HG02588 (cell line): ENCODE data around the gene RFTN2.
"Not testable (repeated sequence)": the region's sequence is repeated elsewhere in the genome, so short reads cannot be mapped to it uniquely, and the experiment has no call there.

Experiments used
- ATAC-seq: cut with Tn5 transposase; IDR thresholded peaks from one replicate; pipeline ENCODE4 v1.9.1; 2021; ENCODE audit warnings: mild to moderate bottlenecking, moderate library complexity; ENCODE audit not compliant: unreplicated experiment

Gene RFTN2, protein sequence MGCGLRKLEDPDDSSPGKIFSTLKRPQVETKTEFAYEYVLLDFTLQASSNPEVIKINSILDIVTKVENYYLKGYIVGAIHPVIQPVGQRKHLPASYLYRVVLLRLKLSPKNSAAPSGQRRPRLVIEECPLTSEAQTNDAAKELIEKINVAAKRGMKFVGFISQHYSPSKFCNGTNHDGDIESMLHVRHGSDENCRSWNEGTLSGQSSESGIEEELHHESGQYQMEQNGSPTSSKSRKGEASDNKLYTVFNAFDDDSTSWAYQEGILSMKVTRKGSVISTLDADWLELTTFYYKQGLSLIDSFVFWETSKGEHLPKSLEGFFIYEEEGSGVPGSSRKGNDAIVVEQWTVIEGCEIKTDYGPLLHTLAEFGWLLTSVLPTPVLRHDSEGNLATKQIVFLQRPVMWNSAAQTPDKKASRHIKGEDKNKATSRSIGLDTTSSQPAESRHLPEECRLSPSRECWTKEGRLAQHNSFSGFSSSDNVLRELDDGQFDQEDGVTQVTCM

DNA sequence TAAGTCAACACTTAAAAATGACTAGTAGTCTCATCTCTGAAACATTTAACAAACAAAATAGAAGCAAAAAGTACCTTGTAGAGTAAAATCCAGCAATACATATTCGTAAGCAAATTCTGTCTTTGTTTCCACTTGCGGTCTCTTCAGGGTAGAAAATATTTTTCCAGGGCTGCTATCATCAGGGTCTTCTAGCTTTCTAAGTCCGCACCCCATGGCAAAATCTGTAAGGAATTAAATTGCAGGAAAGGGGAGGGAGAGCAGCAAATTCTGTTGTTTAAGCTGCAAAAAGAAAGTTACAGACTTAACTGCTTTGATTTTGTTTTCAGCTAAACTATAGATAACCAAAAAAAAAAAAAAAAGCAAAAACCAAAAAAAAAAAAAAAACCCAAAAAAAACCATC is at the start of gene RFTN2:
Gene RFTN2 (minus strand): TSS at position 342 of the 400 bp plus-strand sequence. CDS start 129 bp downstream, at position 213.
- ATAC-seq, result no peak

DNA sequence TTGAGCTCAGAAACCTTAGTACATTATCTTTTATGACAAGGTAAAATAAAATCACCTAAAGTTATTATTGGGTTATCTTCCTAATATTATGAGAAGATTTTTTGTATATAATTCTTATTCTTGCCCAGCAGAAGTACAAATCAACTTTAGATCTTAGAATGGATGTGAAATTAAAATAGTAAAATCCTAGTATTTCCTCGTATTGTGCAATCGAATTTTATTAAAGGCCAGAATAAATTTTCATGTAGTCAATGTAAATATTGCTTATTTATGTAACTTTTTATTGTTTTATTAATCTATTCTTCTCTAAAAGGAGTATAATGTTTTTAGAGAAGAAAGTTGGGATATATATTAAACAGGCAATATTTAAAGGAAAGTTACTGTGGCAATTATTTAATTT is 42.5 kb upstream of the RFTN2 start:
- ATAC-seq, result no peak

DNA sequence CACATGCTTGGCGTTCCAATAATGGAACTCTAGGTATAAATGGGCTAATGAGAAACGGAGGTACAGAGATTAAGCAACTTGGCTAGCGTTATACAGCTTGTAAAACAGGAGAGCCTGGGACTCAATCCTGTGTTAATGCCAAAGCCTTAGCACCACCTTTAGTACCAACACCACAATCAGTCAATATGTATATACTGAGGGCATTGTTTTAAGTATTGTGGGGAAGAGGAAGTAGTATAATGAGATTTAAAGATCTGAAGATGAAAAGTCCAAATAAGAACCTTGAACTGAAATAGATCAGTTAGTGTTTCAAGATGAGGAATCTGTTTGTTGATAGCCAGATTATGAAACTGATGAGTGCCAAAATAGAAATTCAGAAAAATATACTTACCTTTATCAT is 37.9 kb upstream of the RFTN2 start:
- no peak for ATAC-seq

DNA sequence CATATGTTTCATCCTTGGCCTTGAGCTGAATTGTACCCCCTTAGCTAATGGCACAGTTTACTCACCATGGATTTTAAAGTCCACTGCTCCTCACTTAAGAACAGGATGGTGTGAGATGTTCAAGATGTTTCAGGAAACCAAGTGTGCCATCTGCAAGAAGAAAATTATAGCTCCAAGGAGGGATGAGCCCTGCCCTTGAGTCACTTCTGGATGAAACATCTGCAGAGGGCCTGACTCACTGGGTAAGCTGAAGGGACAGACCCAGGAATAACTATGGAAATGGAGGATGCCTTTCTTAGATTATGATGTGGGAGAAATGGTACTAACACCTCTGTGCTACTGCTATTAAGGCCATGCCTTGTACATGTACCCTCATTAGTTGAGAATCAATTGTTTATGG is 36.2 kb upstream of the RFTN2 start:
- ATAC-seq, result no peak

DNA sequence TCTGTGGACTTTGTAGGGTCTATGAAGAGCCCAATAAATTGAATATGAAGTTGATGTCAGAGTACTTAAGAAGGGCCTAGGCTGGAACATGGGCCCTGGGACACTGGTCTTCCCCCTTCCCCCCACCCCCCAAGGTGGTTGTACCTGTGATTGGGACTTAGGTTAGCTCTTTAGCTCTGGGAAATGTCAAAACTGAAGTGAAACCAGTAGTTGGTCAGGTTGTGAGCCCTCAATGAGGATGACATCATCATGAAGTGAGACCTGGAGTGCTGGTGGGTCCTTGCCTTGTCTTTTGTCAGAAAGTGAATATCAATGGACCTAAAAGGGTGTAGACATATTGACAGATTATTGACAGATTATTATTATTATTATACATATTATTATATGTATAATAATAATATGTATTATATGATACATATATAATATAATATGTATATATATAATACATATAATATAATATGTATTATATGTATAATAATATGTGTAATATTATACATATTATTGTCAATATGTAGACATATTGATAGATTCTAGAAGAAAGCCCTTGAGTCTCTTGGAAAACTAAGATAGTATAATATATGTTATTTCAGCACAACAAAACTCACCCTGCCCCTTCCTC is 35.1 kb upstream of the RFTN2 start:
- ATAC-seq, result peak; percentile 89

DNA sequence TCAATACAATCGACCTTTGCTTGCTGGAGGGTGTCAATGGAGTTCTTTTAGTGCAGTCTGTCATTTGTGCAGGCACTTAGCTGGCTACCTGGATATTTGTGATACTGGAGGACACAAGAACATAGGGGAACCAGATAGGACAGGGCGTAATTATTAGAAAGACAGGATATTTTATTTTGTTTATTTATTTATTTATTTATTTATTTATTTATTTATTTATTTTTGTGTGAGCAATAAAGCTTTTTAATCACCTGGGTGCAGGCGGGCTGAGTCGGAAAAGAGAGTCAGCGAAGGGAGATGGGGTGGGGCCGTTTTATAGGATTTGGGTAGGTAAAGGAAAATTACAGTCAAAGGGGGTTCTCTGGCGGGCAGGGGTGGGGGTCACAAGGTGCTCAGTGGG is 33.8 kb upstream of the RFTN2 start:
- not testable (repeated sequence) for ATAC-seq

DNA sequence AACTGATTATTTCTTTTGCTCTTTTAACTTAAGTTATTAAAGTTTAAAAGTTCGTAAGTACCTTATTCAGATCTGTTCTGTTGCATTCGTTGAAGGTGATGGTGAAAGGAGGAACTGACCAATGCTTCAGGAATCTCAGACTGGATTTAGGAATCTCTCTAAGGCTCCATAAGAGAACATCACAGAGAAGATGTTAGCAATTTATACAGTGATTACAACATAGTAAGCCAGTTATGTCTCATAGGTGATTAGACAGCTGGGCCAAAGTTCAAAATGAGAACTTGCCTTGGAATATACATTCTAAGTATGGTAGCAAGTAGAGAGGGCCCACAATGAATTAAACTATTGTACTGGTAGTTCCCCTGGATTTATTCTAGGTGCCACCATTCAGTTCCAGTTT is 32.9 kb upstream of the RFTN2 start:
- no peak for ATAC-seq

DNA sequence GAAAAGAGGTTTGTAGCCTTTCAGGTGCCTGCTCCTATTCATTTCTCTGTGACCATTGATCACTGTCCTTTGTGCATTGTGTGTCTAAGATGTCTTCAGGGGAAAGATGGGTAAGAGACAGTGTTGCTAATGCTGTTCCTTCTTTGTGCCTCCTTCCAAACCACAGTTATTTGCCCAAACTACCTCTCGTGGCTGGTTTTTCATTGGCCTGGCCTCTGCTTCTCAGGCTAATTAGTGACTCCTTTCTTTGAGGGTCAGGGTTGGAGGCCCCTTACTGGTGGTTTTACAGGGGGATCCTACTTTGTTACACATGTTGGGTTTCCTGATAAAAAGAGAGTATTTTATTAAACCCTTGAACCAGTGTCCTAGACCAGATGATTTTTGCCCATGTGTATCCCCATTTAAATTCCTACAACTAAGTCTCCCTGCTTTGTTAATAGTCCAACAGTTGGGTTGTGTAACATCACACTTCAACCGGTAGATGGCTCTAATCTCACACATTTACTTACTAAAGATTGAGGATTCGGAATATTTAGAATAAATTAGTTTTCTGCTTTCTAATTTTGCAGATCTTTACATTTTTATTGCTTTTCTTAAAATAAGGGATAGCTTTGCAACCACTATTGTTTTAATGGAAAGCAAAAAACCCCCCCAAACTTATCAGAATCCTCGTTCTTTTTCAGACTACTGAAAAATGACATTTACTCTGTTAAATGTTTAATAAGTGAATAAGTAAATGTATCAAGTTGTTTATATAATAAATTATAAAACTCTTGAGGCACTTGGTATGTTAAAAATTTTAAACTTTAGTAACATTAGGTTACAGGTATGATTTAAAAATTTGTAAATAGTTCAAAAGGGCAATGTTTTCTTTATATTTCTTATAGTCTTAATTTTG is 32.2 kb upstream of the RFTN2 start:
- ATAC-seq, result no peak

DNA sequence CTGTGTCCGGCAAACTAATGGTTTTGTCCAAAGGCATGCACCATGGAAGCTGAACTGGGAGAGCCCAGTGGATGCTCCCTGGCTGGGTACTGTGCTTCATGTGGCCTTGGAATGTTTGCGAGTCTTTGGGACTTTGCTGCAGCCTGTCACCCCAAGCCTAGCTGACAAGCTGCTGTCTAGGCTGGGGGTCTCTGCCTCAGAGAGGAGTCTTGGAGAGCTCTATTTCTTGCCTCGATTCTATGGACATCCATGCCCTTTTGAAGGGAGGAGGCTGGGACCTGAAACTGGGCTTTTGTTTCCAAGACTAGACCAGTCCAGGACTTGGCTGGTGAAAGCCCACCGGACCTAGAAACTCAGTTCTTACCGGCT is 31.4 kb upstream of the RFTN2 start:
- ATAC-seq, result no peak

DNA sequence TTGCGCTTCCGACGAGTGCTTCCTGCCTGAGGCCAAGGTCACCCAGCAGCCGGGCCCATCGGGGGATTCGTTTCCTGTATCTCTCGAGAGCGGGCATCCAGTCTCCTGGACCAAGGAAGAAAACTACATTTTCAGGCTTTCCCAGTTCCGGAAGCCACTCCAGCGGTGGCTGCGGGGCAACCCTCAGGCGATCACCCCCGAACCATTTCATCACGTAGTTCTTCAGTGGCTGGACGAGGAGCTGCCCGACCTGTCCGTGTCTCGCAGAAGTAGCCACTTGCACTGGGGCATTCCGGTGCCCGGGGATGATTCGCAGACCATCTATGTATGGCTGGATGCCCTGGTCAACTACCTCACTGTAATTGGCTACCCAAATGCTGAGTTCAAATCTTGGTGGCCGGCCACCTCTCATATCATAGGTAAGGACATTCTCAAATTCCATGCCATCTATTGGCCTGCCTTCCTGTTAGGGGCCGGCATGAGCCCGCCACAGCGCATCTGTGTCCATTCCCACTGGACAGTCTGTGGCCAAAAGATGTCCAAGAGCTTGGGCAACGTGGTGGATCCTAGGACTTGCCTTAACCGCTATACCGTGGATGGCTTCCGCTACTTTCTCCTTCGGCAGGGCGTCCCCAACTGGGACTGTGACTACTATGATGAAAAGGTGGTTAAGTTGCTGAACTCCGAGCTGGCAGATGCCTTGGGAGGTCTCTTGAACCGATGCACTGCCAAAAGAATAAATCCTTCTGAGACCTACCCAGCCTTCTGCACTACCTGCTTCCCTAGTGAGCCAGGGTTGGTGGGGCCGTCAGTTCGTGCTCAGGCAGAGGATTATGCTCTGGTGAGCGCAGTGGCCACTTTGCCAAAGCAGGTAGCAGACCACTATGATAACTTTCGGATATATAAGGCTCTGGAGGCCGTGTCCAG is 30.8 kb upstream of the RFTN2 start:
- ATAC-seq, result no peak

DNA sequence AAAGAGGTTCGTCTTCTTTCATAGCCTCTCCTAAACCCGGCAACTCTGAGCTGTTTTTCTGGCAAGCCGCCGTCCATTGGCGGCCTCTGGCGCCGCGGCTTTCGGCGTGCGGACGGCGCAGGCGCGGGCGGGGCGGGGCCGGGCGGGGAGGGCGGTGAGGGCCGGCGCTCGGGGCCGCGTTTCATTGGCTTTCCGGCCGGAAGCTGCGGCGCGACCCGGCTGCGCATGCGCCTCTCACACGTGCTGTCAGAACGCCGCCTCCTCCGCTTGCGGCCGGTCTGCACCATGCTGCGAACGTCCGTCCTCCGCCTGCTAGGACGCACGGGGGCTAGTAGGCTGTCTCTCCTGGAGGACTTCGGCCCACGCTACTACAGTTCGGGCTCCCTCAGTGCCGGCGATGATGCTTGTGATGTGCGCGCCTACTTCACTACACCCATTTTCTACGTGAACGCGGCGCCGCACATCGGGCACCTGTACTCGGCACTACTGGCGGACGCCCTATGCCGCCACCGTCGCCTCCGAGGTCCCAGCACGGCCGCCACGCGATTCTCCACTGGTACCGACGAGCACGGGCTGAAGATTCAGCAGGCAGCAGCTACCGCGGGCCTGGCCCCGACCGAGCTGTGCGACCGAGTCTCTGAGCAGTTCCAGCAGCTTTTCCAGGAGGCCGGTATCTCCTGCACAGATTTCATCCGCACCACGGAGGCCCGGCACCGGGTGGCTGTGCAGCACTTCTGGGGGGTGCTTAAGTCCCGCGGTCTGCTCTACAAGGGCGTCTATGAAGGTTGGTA is 29.9 kb upstream of the RFTN2 start, which contains the start of gene MARS2:
Gene MARS2 (plus strand): TSS at position 249 of the 791 bp plus-strand sequence. CDS start 37 bp downstream, at position 286.
- peak; percentile 86 for ATAC-seq

DNA sequence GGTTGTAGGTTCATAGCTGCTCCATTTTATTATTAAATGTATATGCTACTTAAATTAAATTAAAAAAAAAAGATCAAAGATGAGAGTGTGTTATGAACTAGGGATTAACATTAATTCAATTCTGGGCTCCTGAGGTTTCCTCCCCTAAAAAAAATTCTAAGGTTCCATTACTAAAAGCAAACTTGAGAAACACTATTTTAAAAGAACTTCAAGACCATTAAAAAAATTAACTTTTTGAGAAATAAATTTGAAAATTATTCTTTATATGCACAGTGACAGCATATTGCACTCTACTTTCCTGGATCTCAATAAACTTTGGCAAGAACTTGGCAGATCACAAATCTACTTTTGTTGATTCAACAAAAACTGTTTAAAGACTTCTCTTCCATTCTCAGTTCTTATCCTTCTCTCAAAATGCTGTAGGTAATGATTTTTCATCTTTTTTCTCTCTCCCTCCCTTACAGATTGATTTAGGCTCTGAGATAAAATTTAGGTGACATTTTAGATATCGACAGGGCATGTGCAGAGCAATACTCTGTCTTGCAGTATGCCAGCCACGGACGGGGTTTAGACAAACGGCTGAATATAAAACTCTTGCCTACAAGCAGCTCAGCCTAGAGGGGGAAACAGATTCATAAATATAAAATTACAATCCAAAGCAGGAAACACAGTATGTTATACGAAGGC is 29.2 kb upstream of the RFTN2 start:
- ATAC-seq, result peak; percentile 30

DNA sequence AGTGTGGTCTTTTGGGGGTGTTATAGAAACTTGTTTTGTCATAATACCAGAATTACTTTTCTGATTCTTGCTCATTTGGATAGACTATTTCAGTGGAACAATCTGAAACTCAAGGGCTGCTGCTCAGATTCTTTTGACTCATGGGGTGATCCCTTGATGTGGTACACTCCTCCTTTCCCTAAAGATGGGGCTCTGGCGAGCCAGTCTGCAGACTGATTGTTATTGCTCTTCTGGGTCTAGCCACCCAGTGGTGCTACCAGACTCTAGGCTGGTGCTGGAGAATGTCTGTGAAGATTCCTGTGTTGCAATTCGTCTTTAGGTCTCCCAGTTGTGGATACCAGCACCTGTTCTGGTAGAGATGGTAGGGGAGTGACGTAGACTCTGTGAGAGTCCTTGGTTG is 25.6 kb upstream of the RFTN2 start:
- no peak for ATAC-seq

DNA sequence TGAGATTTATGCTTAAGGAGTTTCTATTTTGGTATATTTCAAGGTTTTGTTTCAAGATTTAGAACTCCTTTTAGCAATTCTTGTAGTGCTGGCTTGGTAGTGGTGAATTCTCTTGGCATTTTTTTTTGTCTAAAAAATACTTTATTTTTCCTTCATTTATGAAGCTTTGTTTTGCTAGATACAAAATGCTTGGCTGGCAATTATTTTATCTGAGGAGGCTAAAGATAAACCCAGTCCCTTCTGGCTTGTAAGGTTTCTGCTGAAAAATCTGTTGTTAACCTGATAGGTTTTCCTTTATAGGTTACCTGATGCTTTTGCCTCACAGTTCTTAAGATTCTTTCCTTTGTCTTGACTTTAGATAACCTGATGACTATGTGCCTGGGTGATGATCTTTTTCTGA is 24.3 kb upstream of the RFTN2 start:
- ATAC-seq, result not testable (repeated sequence)

DNA sequence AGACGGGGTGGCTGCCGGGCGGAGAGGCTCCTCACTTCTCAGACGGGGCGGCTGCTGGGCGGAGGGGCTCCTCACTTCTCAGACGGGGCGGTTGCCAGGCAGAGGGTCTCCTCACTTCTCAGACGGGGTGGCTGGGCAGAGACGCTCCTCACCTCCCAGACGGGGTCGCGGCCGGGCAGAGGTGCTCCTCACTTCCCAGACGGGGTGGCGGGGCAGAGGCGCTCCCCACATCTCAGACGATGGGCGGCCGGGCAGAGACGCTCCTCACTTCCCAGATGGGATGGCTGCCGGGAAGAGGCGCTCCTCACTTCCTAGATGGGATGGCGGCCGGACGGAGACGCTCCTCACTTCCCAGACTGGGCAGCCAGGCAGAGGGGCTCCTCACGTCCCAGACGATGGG is 21.2 kb upstream of the RFTN2 start:
- ATAC-seq, result not testable (repeated sequence)

DNA sequence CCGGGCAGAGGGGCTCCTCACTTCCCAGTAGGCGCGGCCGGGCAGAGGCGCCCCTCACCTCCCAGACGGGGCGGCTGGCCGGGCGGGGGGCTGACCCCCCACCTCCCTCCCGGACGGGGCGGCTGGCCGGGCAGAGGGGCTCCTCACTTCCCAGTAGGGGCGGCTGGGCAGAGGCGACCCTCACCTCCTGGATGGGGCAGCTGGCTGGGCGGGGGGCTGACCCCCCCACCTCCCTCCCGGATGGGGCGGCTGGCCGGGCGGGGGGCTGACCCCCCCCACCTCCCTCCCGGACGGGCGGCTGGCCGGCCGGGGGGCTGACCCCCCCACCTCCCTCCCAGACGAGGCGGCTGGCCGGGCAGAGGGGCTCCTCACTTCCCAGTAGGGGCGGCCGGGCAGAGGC is 20.6 kb upstream of the RFTN2 start:
- not testable (repeated sequence) for ATAC-seq

DNA sequence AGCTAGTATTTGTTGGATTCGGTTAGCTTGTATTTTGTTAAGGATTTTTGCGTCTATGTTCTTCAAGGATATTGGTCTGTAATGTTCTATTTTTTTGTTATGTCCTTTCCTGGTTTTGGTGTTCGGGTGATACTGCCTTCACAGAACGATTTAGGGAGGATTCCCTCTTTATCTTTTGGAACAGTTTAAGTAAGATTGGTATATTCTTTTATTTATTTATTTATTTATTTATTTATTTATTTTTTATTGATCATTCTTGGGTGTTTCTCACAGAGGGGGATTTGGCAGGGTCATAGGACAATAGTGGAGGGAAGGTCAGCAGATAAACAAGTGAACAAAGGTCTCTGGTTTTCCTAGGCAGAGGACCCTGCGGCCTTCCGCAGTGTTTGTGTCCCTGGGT is 19.8 kb upstream of the RFTN2 start:
- not testable (repeated sequence) for ATAC-seq

DNA sequence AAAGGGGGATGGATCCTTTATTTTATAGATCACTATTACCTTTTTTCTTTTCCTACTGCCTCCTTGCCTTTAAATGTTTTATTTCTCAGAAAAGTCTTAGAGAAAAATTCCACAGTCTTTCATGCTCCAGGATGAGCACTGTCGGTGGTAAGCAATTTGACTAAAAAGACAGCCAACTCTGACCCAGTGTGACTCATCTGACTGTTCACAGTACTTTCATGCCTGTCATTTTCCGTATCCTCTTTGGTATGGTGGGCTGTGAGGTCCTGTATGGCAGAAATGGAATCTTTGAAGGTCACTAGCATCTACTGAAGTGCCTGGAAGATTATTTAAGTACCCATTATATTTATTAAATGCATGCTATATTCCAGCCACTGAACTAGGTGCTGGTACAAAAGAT is 2.1 kb upstream of the RFTN2 start:
- no peak for ATAC-seq

DNA sequence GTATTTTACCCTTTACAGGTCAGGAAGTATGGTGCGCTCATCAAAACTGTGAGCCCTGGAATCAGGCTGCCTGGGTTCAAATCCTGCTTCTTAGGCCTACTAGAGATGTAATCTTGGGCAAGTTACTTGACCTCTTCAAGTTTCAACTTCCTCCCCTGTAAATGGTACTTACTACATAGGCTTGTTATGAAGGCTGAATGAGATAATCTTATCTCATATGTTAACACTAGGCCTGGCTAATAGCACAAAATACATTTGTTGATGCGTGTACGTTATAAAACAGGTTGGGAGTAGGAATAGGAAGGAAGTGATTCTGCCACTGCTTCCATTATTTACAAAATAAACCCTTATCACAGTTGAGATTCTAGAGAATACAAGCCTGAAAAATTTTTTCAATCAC is 1.7 kb upstream of the RFTN2 start:
- no peak for ATAC-seq
